Cortex of kidney (tissue), 1 donor: ENCODE results near the gene LRRN3.
"Not testable (repeated sequence)": the region's sequence is repeated elsewhere in the genome, so short reads cannot be mapped to it uniquely, and the experiment has no call there.

ENCODE experiments used
- DNase-seq: peaks from one replicate; lab custom pipeline; 2025; lab: John Stamatoyannopoulos, UW

LRRN3 gene

GRCh38 chr7:111090846-111091245, at the start of gene LRRN3:
TSS of gene LRRN3 (plus strand) at chr7:111091127. CDS start at chr7:111122773, 31,646 bp downstream.
- no peak for DNase-seq

- DNase-seq = no peak
Measured at GRCh38 chr7:111041577-111041976, 49.4 kb upstream of the LRRN3 start.

GRCh38 chr7:111042842-111043241, 48.1 kb upstream of the LRRN3 start:
- no peak for DNase-seq

- no peak for DNase-seq
Measured at GRCh38 chr7:111043561-111043960, 47.4 kb upstream of the LRRN3 start.

- no peak for DNase-seq
Measured at GRCh38 chr7:111045449-111045848, 45.5 kb upstream of the LRRN3 start.

GRCh38 chr7:111047595-111047994, 43.3 kb upstream of the LRRN3 start:
- no peak for DNase-seq

GRCh38 chr7:111049971-111050680, 40.8 kb upstream of the LRRN3 start:
- DNase-seq = no peak

- no peak for DNase-seq
Measured at GRCh38 chr7:111050875-111051416, 40.0 kb upstream of the LRRN3 start.

GRCh38 chr7:111051832-111052231, 39.1 kb upstream of the LRRN3 start:
- no peak for DNase-seq

GRCh38 chr7:111053035-111053434, 37.9 kb upstream of the LRRN3 start:
- DNase-seq = no peak

- DNase-seq = no peak
Measured at GRCh38 chr7:111056371-111056770, 34.6 kb upstream of the LRRN3 start.

GRCh38 chr7:111057066-111057465, 33.9 kb upstream of the LRRN3 start:
- no peak for DNase-seq

GRCh38 chr7:111059833-111060232, 31.1 kb upstream of the LRRN3 start:
- DNase-seq = no peak

- DNase-seq = no peak
Measured at GRCh38 chr7:111063166-111063565, 27.8 kb upstream of the LRRN3 start.

GRCh38 chr7:111067251-111067650, 23.7 kb upstream of the LRRN3 start:
- no peak for DNase-seq

- no peak for DNase-seq
Measured at GRCh38 chr7:111067682-111068081, 23.2 kb upstream of the LRRN3 start.

- no peak for DNase-seq
Measured at GRCh38 chr7:111068618-111069017, 22.3 kb upstream of the LRRN3 start.

GRCh38 chr7:111071556-111071955, 19.4 kb upstream of the LRRN3 start:
- DNase-seq = no peak

- not testable (repeated sequence) for DNase-seq
Measured at GRCh38 chr7:111072658-111073057, 18.3 kb upstream of the LRRN3 start.

GRCh38 chr7:111074071-111074747, 16.7 kb upstream of the LRRN3 start:
- no peak for DNase-seq

GRCh38 chr7:111074748-111075146, 16.2 kb upstream of the LRRN3 start:
- no peak for DNase-seq

GRCh38 chr7:111075498-111075897, 15.4 kb upstream of the LRRN3 start:
- no peak for DNase-seq

- DNase-seq = no peak
Measured at GRCh38 chr7:111076205-111076604, 14.7 kb upstream of the LRRN3 start.
